GM20431 (cell line): Measurements from ENCODE around the gene KCNQ1.

Experiments
- in situ Hi-C: fragments of 300-500 bp; cut with MseI, MboI; formaldehyde crosslinking; loops from one replicate; pipeline ENCODE4 v1.15.0; 2020; ENCODE audit warnings: low sequenced_read_pairs; ENCODE audit not compliant: unreplicated experiment

KCNQ1 gene, protein sequence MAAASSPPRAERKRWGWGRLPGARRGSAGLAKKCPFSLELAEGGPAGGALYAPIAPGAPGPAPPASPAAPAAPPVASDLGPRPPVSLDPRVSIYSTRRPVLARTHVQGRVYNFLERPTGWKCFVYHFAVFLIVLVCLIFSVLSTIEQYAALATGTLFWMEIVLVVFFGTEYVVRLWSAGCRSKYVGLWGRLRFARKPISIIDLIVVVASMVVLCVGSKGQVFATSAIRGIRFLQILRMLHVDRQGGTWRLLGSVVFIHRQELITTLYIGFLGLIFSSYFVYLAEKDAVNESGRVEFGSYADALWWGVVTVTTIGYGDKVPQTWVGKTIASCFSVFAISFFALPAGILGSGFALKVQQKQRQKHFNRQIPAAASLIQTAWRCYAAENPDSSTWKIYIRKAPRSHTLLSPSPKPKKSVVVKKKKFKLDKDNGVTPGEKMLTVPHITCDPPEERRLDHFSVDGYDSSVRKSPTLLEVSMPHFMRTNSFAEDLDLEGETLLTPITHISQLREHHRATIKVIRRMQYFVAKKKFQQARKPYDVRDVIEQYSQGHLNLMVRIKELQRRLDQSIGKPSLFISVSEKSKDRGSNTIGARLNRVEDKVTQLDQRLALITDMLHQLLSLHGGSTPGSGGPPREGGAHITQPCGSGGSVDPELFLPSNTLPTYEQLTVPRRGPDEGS

DNA sequence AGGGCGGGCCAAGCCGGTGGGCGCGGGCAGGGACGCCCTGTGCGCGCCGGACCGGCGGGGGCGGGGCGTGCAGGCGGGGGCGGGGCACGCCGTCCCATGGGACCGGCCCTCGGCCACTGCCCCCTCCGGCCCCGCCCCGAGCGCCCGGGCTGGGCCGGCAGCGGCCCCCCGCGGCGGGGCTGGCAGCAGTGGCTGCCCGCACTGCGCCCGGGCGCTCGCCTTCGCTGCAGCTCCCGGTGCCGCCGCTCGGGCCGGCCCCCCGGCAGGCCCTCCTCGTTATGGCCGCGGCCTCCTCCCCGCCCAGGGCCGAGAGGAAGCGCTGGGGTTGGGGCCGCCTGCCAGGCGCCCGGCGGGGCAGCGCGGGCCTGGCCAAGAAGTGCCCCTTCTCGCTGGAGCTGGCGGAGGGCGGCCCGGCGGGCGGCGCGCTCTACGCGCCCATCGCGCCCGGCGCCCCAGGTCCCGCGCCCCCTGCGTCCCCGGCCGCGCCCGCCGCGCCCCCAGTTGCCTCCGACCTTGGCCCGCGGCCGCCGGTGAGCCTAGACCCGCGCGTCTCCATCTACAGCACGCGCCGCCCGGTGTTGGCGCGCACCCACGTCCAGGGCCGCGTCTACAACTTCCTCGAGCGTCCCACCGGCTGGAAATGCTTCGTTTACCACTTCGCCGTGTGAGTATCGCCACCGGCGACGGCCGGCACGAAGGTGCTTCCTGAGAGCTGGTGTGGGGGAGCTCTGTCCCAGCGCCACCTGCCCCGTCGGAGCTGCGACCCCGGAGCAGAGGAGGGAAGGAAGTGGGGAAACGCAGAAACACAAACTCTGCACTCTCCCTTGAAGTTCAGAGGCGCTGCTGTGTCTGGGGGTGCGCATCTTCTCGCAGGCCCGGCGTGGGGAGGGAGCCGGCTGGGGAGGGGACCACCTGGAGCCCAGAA lies at the start of gene KCNQ1:
Gene KCNQ1, plus strand, starts transcription at position 188 of the 925 bp plus-strand sequence. Its CDS starts 91 bp downstream, at position 279.
- in situ Hi-C loops: no loop called here

DNA sequence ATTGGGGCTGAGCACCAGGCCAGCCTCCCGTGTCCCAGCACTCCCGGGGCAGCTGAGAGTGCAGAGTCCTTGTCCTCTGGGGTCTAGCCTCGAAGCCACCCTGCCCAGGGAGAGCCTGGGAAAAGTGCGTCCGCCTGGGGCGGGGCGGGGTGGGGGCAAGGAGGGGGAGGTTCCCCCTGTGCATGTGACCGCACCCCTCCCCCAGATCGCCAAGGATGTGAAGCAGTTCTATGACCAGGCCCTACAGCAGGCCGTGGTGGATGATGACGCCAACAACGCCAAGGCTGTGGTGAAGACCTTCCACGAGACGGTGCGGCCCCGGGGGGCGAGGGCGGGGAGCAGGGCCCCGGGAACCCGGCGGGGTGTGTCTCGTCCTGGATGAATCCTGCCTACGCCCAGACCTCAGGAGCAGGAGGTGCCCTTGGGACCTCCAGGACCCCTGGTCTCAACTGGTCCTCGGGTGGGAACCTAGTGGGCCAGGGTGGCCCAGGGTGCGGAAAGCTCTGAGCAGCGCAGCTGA lies 49.5 kb upstream of the KCNQ1 start:
- in situ Hi-C loops: no loop called here

GRCh38 chr11:2395856-2396255 lies 49.0 kb upstream of the KCNQ1 start:
- in situ Hi-C loops: no loop called here

- in situ Hi-C loops: no loop called here
Observed at GRCh38 chr11:2396471-2396870, 48.3 kb upstream of the KCNQ1 start.

DNA sequence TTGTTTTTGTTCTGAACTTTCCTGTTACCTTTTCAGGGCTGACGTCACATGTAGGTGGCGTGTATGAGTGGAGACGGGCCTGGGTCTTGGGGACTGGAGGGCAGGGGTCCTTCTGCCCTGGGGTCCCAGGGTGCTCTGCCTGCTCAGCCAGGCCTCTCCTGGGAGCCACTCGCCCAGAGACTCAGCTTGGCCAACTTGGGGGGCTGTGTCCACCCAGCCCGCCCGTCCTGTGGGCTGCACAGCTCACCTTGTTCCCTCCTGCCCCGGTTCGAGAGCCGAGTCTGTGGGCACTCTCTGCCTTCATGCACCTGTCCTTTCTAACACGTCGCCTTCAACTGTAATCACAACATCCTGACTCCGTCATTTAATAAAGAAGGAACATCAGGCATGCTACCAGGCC lies 47.8 kb upstream of the KCNQ1 start:
- in situ Hi-C loops: no loop called here

- in situ Hi-C loops: no loop called here
Observed at GRCh38 chr11:2398664-2399355, 46.0 kb upstream of the KCNQ1 start.

GRCh38 chr11:2399488-2400068 lies 45.2 kb upstream of the KCNQ1 start:
- in situ Hi-C loops: no loop called here

- in situ Hi-C loops: no loop called here
Observed at GRCh38 chr11:2400069-2400761, 44.6 kb upstream of the KCNQ1 start, which contains the start of gene TSSC4. TSS of gene TSSC4 (plus strand) at chr11:2400750. CDS start at chr11:2402634, 1,884 bp downstream.

- in situ Hi-C loops: no loop called here
Observed at GRCh38 chr11:2400762-2401435, 43.9 kb upstream of the KCNQ1 start.

- in situ Hi-C loops: no loop called here
Observed at GRCh38 chr11:2401436-2401984, 43.3 kb upstream of the KCNQ1 start.

DNA sequence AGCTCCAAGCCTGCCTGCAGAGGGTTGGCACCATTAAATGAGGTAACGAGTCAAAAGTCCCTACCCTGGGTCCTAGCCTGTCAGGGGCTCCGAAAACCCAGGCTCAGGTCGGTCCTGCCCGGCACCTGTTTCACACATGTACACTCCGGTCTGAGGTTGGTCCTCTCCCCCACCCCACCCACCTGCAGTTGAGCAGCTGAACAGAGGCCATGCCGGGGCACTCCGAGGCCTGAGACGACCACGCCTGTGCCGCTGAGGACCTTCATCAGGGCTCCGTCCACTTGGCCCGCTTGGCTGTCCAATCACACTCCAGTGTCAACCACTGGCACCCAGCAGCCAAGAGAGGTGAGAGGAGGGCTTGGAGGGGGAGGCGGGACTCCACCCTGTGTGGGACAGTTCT lies 42.7 kb upstream of the KCNQ1 start:
- in situ Hi-C loops: no loop called here

DNA sequence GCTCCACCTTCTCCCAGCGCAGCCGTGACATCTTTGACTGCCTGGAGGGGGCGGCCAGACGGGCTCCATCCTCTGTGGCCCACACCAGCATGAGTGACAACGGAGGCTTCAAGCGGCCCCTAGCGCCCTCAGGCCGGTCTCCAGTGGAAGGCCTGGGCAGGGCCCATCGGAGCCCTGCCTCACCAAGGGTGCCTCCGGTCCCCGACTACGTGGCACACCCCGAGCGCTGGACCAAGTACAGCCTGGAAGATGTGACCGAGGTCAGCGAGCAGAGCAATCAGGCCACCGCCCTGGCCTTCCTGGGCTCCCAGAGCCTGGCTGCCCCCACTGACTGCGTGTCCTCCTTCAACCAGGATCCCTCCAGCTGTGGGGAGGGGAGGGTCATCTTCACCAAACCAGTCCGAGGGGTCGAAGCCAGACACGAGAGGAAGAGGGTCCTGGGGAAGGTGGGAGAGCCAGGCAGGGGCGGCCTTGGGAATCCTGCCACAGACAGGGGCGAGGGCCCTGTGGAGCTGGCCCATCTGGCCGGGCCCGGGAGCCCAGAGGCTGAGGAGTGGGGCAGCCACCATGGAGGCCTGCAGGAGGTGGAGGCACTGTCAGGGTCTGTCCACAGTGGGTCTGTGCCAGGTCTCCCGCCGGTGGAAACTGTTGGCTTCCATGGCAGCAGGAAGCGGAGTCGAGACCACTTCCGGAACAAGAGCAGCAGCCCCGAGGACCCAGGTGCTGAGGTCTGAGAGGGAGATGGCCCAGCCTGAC lies 41.7 kb upstream of the KCNQ1 start:
- in situ Hi-C loops: no loop called here

- in situ Hi-C loops: no loop called here
Observed at GRCh38 chr11:2404735-2405196, 40.0 kb upstream of the KCNQ1 start.

DNA sequence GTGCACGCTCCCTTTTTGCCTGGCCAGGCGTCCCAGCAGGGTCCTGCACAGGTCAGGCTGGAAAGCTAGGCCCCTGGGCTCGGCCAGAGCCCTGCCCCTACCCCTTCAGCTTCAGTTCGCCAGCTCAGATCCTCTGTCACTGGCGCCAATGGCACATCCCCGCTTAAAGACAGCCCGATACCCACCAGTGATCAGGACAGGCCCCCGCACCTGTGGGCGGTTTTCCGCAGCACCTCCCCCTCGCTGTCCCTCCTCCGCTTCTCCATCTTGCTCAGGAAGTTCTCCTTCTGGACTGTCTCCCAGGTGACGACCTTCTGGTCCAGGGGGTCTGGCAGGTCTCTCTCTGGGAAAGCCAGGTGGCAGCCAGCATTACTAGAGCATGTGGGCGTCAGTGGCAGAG lies 38.4 kb upstream of the KCNQ1 start:
- in situ Hi-C loops: no loop called here

GRCh38 chr11:2406878-2407410 lies 37.9 kb upstream of the KCNQ1 start:
- in situ Hi-C loops: no loop called here

- in situ Hi-C loops: no loop called here
Observed at GRCh38 chr11:2408671-2409070, 36.1 kb upstream of the KCNQ1 start.

GRCh38 chr11:2409126-2409525 lies 35.7 kb upstream of the KCNQ1 start:
- in situ Hi-C loops: no loop called here
